ENCODE measurements around the gene IGSF21.

DNA sequence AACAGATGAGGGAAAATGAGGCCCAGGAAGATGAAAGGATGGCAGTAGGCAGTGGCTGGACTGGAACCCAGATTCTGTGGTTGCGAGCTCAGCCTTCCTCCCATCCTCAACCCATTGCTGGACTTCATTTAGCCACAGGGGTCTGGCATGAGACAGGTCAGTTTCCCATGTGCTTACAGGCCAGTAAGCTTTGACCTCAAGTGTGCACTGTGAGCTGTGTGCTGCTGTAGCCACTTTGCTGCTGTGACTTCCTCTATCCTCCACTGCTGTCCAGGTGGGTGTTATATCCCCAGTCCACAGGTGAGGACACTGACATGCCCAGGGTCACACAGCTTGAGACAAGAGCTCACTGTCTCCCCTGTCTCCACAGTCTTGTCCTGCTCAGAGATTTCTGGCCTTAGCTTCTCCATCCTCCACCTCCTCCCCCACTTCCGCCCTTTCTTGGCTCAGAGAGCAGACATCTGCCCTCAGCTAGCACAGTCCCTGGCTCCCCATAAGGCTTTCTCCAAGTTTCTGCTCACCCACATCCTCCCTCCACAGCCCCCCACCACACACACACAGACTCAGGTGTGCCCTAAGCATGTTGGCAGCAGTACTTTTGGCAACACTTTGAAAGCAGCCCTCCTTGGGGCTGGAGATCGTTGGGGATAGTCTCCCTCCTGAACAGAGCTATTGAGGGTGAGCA lies 7.3 kb downstream of the IGSF21 start:
- TF ChIP-seq, protein P1, sequence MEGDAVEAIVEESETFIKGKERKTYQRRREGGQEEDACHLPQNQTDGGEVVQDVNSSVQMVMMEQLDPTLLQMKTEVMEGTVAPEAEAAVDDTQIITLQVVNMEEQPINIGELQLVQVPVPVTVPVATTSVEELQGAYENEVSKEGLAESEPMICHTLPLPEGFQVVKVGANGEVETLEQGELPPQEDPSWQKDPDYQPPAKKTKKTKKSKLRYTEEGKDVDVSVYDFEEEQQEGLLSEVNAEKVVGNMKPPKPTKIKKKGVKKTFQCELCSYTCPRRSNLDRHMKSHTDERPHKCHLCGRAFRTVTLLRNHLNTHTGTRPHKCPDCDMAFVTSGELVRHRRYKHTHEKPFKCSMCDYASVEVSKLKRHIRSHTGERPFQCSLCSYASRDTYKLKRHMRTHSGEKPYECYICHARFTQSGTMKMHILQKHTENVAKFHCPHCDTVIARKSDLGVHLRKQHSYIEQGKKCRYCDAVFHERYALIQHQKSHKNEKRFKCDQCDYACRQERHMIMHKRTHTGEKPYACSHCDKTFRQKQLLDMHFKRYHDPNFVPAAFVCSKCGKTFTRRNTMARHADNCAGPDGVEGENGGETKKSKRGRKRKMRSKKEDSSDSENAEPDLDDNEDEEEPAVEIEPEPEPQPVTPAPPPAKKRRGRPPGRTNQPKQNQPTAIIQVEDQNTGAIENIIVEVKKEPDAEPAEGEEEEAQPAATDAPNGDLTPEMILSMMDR (IDR thresholded peaks at IDR 0.05; ENCODE audit: low read depth, low read length, missing input control), result no peak
- TF ChIP-seq RAD21 (IDR thresholded peaks at IDR 0.05) (no peak), JUND (IDR thresholded peaks at IDR 0.05) (no peak), RXRA (IDR thresholded peaks at IDR 0.05) (no peak), GABPA (IDR thresholded peaks at IDR 0.05 in 1 of 2, conservative IDR thresholded peaks at IDR 0.05 in 1 of 2) (no peak), YY1 (IDR thresholded peaks at IDR 0.05) (no peak), FOXA1 (IDR thresholded peaks at IDR 0.05) (no peak)
- TF ChIP-seq, protein P2, sequence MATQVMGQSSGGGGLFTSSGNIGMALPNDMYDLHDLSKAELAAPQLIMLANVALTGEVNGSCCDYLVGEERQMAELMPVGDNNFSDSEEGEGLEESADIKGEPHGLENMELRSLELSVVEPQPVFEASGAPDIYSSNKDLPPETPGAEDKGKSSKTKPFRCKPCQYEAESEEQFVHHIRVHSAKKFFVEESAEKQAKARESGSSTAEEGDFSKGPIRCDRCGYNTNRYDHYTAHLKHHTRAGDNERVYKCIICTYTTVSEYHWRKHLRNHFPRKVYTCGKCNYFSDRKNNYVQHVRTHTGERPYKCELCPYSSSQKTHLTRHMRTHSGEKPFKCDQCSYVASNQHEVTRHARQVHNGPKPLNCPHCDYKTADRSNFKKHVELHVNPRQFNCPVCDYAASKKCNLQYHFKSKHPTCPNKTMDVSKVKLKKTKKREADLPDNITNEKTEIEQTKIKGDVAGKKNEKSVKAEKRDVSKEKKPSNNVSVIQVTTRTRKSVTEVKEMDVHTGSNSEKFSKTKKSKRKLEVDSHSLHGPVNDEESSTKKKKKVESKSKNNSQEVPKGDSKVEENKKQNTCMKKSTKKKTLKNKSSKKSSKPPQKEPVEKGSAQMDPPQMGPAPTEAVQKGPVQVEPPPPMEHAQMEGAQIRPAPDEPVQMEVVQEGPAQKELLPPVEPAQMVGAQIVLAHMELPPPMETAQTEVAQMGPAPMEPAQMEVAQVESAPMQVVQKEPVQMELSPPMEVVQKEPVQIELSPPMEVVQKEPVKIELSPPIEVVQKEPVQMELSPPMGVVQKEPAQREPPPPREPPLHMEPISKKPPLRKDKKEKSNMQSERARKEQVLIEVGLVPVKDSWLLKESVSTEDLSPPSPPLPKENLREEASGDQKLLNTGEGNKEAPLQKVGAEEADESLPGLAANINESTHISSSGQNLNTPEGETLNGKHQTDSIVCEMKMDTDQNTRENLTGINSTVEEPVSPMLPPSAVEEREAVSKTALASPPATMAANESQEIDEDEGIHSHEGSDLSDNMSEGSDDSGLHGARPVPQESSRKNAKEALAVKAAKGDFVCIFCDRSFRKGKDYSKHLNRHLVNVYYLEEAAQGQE (IDR thresholded peaks at IDR 0.05), result no peak
- TF ChIP-seq, protein P3, sequence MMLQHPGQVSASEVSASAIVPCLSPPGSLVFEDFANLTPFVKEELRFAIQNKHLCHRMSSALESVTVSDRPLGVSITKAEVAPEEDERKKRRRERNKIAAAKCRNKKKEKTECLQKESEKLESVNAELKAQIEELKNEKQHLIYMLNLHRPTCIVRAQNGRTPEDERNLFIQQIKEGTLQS (IDR thresholded peaks at IDR 0.05), result no peak

Data from liver (tissue), 3 donors.